NCI-H2029 (cell line): ENCODE measurements around the gene FGFR1OP2.
A peak's percentile ranks its signal among the peaks of the same experiment; 100 is the strongest.
"Not testable (repeated sequence)": the region's sequence is repeated elsewhere in the genome, so short reads cannot be mapped to it uniquely, and the experiment has no call there.

Source experiments
- DNase-seq: peaks from one replicate; lab custom pipeline; 2025; lab: John Stamatoyannopoulos, UW

Gene FGFR1OP2

DNA sequence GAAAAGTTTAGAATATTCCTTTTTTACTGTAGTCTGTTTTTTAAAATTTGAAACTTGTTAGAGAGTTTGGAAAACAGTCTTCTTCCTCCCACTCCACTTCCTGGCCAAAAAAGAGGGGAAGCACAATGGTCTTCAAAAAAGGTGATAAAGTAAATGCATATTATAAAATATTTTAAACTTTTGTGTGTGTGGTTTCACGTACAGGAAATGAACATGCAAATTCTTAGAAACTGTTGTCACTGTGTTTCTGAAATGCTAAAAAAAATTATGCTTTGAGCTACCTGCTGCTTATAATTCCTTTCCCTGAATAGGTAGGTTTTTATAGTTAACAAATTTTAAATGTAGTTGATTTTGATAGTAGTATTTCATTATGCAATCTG is 2.9 kb downstream of the FGFR1OP2 start:
- no peak for DNase-seq

DNA sequence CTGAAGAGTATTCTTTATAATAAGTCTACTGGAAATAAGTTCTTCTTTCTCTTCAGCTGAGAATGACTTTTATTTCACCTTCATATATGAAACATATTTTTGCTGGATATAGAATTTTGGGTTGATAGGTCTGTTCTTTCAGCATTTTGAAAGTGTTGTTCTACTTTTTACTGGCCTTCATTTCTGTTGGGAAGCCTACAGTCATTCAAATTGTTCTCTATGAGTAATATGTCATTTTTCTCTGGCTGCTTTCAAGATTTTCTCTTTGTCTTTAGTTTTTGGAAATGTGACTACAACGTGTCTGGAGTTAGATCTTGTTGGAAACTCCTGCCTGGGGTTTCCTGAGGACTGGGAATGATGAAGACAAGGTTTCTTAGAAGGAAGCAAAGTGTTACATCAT is 10.0 kb downstream of the FGFR1OP2 start:
- no peak for DNase-seq

DNA sequence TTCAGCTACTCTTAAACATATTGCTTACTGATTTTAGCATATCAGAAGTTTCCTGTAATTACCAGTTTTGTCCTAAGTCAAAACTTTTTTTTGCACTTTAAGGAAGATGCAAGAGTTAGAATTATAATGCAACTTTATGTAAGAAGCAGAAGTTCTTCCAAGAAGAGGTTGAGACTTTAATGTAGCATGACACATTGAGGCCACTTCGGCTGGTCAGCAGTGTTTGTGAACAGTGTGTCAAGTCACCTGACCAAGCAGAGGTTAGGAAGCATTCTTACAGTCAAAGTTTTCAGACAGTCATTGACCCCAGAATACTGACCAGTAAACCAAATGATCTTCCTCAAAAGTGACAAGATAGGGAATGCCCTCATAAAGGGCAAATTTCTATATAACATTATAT is 15.2 kb downstream of the FGFR1OP2 start:
- DNase-seq, result no peak

DNA sequence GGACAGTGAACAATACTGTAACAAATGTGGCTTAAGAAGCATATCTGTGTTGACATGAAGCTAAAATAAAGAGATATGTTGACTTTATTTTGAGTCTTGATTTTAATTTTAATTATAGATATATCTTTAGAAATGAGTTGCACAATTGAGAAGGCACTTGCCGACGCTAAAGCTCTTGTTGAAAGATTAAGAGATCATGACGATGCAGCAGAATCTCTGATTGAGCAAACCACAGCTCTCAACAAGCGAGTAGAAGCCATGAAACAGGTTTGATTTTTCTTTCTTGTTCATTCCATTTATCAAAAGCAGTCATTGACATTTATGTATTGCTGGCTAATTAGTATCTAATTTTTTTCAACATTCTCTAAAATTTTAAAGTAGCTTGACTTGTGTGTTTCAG is 15.8 kb downstream of the FGFR1OP2 start:
- no peak for DNase-seq

DNA sequence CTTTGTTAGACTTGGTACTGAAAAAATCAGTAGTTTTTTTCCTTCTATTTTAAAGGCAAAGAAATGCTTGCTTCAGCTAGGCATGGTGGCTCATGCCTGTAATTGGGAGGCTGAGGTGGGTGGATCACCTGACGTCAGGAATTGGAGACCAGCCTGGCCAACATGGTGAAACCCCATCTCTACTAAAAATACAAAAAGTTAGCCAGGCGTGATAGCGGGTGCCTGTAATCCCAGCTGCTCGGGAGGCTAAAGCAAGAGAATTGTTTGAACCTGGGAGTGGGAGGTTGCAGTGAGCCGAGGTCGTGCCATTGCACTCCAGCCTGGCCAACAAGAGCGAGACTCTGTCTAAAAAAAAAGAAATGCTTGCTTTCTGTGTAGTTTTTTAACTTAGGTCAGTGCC is 23.1 kb downstream of the FGFR1OP2 start:
- not testable (repeated sequence) for DNase-seq

DNA sequence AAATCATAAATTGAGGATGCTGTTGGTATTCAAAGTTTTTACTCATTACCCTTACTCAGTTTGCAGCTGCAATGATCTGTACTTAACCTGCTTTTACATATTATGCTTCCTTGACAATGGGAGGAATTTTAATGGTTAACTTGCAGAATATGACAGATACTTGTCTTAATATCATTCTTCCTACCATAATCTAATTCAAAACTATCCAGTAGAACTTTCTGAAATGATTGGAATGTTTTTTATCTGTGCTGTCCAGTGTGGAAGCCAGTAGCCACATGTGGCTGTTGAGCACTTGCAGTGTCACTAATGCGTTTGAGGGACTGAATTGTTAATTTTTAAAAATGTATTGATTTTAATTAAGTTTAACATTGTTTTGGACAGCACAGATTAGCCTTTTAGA is 23.5 kb downstream of the FGFR1OP2 start:
- no peak for DNase-seq

DNA sequence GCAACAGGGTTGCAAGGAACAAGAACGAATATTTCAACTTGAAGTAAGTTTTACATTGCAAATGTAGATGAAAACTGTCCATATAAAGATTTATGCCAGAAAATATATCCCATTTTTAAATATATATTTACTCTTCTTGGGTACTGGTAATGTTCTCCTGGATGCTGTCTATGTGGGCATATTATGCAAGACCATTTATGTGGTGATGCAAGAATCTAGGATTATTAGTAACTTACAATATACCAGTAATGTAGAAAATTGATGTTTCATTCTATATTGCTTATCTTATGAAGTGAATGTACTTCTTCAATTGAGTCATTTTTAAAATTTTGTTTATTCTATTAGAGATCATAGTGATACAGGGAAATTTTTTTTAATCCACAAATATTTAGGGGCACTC is 25.1 kb downstream of the FGFR1OP2 start:
- DNase-seq, result no peak

DNA sequence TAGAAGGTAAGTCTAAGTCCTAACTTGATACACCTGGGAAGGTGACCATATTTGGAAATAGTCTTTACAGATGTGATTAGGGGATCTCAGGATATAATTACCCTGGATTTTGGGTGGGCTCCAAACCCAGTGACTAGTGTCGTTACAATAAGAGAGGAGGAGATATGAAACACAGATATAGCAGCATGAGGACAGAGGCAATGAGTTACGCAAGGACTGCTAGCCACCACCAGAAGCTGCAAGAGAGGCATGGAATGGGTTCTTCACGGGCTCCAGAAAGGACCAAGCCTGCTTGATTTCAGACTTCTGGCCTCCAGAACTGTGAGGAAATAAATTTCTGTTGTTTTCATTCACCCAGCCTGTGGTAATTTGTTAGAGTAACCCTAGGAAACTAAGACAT is 28.6 kb downstream of the FGFR1OP2 start:
- no peak for DNase-seq

DNA sequence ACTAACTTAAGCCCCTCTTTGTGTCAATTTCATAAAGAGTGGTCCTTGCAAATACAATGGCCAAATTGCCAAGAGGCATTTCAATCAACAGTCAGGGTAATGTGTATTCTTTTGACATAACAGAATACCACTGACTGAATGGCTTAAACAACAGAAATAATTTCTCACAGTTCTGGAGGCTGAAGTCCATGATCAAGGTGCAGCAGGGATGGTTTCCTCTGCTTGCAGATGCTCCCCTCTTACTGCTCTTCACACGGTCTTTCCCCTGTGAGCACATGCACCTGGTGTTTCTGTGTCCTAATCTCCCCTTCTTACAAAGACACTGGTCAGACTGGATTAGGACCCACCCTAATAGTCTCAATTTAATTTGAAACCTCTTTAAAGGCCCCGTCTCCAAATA is 31.9 kb downstream of the FGFR1OP2 start:
- DNase-seq, result no peak

DNA sequence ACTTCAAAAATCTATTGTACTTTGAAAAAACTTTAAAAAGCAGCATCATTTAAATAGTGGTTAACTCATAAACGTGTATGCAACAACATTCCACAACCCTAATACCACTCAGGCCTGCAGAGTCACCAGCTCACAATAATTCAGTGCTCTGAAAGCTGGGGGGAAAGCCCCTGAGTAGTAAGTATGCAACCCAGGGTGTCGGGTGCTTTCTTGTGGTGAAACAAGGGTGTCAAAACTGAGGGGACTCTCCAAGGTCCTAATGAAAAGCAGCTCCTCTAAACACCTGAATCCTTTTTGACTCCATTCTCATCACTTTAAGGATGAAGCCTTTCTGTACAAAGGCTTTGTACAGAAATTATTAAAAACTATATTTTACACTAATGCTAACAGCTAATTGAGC is 33.7 kb downstream of the FGFR1OP2 start:
- no peak for DNase-seq

DNA sequence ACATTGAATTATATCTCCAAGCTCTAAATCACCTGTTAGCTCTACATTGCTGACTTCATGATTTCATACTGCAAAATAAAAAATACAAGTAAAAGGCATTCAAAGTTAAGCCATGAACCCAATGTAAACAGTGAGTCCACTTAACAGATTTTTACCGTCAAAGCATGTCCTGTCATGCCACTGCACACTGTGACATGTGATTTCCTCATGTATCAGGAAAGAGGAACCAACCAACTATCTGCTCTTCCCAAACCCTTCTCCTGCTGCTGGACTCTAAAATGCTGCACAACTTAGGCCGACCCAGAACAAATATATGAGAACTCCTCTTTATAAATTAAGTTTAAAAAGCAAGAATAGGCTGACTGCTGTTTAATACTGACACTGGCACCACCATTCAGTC is 38.4 kb downstream of the FGFR1OP2 start:
- DNase-seq, result no peak

DNA sequence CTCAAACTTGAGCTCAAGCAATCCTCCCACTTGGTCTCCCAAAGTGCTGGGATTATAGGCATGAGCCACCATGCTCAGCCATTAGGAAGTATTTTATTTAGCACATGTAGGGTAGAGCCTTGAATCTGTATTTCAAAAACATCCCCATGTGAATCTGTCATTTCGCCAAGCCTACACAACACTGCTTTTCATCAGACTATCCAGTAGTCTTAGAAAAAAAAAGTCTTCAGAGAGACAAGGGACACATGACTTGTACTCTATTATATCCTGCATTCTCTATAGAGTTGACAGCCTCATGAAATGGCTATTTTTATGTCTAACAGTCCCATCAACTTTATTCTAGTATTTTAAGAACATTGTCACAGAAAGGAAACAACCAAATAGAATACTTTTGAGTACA is 40.5 kb downstream of the FGFR1OP2 start:
- DNase-seq, result no peak

DNA sequence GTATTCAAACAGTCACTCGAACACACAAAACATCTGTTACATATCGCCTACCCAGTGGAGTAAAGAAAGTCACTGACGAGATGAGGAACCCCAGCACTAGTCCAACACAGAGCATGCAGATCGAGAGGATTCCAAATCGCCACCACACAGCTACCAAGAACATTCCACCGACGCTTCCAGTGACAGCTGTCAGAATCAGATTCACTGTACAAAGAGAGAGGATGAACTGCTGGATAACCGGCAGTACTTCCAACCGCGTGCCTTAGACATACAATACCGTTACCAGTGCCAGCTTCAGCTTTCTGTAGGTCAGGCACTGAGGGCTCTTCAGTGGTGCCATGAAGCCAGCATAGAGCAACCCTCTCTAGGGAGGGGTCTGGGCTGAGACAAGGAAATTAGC is 41.5 kb downstream of the FGFR1OP2 start:
- DNase-seq, result no peak

DNA sequence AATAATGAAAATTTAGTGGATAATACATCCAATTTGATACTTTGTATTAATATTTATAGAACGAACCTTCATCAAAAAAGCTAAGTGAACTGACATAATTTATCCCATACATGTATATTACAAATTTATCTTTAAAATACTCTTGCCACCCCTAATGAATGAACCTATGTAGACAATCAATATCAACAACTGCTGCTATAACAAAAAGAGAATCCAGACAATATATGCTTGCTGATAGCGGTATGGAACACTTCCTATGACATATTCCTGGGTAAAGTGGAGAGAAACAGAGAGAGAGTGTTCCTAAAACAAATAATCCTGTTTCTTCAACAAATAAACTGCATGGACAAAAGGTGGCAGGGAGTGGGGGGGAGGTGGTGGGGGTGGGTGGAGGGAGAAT is 44.6 kb downstream of the FGFR1OP2 start:
- no peak for DNase-seq

DNA sequence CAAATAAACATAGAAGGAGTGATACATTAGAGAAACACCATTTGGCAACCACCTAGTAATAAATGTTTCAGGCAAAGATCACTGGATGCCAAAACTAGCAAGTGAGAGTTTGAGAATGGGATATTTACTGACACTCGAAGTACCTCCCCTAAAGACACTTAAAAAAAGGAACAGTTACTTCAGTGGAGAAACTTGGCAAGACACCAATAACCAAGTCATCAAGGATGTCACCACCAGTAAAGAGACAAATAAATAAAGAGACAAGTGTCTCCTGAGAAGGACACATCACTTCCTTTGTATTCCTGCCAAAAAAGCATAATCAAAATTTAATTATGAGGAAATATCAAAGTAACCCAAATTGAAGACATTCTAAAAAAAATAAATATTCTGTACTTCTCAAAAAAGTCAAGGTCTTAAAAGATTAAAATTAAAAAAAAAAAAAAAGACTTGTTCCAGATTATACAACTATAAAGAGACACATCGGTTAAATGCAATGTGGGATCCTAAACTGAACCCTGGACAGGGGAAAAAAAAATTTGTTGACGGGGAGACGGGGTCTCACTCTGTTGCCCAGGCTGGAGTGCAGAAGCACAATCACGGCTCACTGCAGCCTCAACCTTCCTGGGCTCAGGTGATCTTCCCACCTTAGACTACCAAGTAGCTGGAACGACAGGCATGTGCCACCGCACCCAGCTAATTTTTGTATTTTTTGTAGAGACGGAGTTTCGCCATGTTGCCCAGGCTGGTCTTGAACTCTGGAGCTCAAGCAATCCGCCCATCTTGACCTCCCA is 49.6 kb downstream of the FGFR1OP2 start:
- peak; percentile 74 for DNase-seq

DNA sequence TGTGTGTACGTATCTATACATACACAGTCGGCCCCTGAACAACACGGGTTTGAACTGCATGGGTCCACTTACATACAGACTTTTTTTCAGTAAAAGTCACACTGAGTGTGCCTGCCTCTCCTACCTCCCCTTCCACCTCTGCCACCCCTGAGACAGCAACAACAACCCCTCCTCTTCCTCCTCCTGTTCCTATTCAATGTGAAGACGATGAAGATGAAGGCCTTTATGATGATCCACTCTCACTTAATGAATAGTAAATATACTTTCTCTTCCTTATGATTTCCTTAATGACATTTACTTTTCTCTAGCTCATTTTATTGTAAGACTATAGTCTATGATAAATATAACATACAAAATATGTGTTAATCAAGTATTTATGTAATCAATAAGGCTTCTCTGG is 50.4 kb downstream of the FGFR1OP2 start:
- DNase-seq, result no peak

DNA sequence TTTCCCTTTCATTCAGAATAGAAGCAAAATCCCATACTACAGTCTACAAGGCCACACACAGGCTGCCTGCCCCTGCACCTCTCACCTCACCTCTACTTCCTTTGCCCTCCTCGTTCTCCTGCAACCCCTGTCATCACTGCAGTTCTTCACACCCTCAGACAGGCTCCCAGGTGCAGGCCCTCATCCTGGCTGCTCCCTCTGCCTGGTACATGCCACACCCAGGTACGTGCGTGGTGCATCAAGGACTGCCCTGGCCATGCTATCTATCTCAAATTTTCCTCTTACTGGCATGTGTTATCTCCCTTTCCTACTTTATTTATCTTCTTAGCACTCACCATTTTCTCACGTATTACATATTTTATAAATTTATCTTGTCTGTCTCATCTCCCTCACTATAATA is 51.6 kb downstream of the FGFR1OP2 start:
- DNase-seq, result no peak

DNA sequence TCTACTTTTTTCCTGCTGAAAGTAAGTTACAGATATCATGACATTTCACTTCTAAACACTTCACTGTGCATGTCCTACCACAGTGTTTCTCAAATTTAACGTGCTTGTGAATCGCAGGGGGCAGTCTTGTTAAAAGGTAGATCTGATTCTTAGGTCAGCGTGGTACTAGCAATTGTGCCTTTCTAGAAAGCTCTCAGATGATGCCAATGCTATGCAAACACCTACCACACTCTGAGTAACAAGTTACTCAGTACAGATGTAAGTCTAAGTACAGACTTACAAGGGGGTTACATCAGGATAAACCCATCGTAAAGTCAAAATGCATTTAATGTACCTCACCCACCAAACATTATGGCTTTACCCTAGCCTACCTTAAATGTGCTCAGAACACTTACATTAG is 53.6 kb downstream of the FGFR1OP2 start:
- no peak for DNase-seq

DNA sequence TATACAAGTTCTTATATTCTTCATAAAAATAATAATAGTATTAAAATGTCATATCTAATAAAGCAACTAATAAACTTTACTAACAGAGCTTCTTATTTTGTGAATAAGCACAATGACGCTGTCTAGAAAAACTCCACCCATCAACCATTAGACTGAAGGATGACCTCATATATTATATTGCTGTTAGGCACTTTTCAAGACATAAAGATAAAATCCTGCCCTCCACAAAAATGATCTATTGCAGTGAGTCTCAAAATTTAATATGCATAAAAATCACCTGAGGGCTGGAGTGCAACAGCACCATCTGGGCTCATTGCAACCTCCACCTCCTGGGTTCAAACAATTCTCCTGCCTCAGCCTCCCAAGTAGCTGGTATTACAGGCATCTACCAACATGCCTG is 55.8 kb downstream of the FGFR1OP2 start:
- no peak for DNase-seq

DNA sequence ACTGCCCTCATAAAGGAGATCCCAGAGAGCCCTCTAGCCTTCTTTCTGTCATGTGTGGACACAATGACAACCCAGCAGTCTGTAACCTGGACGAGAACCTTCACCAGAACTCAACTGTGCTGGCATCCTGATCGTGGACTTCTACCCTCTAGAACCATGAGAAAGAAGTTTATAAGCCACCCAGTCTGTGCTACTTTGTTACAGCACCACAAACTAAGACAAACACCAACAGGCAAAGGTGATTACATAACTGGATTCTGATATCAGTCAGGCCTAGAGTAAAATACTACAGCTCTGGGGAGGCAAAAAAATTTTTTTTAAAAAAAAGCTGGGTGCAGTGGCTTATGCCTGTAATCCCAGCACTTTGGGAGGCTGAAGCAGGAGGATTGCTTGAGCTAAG is 57.4 kb downstream of the FGFR1OP2 start:
- DNase-seq, result no peak

DNA sequence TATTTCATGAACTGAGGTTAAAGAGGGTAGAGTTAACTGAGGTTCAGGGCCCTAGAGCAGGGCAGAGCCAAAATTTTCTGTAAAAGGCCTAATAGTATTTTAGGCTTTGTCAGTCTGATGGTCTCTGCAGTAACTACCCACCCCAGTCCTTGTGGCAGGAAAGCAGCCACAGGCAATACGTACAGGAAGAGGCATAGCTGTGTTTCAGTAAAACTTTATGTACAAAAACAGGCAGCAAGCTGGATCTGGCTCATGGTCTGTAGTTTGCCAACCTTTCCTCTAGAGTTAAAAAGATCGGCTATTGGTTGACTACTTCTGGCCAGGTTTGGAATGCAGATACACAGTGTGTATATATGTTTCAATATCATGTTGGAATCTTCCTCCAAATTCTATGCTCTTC is 58.7 kb downstream of the FGFR1OP2 start:
- no peak for DNase-seq

DNA sequence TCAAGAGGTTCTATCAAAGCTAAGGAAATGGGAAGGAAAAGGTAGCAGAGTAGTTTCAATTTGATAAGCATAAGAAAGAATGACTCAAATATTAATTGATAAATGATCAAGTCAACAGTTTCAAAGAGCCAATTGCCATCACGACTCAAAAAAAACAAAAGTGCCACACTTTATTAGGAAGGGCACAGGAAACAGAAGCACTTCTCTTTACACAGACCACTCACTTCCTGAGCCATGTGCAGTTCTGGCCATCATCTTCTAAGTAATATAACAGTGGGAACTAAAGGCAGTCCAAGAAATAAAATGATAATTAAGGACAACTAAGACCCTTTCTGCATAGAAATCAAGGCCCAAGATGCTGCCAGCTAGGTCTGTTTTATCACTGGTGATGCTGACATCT is 62.7 kb downstream of the FGFR1OP2 start:
- DNase-seq, result no peak

DNA sequence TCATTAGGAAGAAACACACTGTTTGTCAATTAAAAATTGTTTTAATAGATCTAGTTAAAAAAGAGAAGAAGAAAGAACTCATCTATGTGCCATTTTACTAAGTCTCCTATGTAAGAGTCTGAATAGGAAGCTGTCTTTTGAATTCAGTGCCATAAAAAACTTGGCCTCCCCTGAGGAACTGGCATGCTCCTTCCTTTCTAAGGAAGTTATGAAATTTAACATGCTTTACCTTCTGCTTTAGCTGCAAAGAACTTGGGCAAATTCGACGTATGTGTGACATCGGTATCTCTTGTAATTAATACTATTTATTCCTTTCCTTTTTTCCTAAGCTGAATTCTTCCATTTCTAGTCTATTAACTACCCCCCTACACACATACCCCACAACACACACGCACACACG is 63.4 kb downstream of the FGFR1OP2 start:
- no peak for DNase-seq

DNA sequence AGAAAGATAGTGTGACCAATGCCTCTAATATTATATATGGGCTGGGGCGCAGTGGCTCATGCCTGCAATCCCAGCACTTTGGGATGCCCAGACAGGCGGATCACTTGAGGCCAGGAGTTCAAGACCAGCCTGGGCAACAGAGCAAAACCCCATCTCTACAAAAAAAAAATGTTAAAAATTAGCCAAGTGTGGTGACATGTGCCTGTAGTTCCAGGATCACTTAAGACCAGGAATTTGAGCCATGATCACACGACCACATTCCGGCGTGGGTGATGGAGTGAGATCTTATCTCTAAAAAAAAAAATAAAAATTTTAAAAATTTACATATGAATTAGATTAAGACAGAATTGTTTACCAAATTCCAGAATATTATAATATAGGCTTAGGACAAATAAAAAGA is 63.9 kb downstream of the FGFR1OP2 start:
- DNase-seq, result no peak
